AML-193 (cell line): ENCODE results near the gene CDK17.
A peak's percentile ranks its signal among the peaks of the same experiment; 100 is the strongest.
"Not testable (repeated sequence)": the region's sequence is repeated elsewhere in the genome, so short reads cannot be mapped to it uniquely, and the experiment has no call there.

ENCODE experiments used
- DNase-seq, 2 experiments: peaks; one replicate each; lab custom pipeline; 2025; lab: John Stamatoyannopoulos, UW

CDK17 gene

GRCh38 chr12:96387981-96388380, 12.3 kb downstream of the CDK17 start:
- DNase-seq = no peak

- peak; percentile 33 to 40 for DNase-seq
Measured at GRCh38 chr12:96386794-96387193, 13.4 kb downstream of the CDK17 start.

GRCh38 chr12:96383991-96384390, 16.2 kb downstream of the CDK17 start:
- no peak for DNase-seq

GRCh38 chr12:96383371-96383770, 16.9 kb downstream of the CDK17 start:
- no peak for DNase-seq

- DNase-seq = not testable (repeated sequence)
Measured at GRCh38 chr12:96379743-96380142, 20.5 kb downstream of the CDK17 start.

GRCh38 chr12:96378319-96378718, 21.9 kb downstream of the CDK17 start:
- DNase-seq = no peak

GRCh38 chr12:96376865-96377264, 23.4 kb downstream of the CDK17 start:
- DNase-seq = no peak

- no peak for DNase-seq
Measured at GRCh38 chr12:96375841-96376604, 24.2 kb downstream of the CDK17 start.

- no peak for DNase-seq
Measured at GRCh38 chr12:96375170-96375569, 25.1 kb downstream of the CDK17 start.

- DNase-seq = no peak
Measured at GRCh38 chr12:96371790-96372699, 28.2 kb downstream of the CDK17 start.

- no peak for DNase-seq
Measured at GRCh38 chr12:96371138-96371789, 29.0 kb downstream of the CDK17 start.

GRCh38 chr12:96368687-96369086, 31.6 kb downstream of the CDK17 start:
- no peak for DNase-seq

GRCh38 chr12:96368233-96368632, 32.0 kb downstream of the CDK17 start:
- no peak for DNase-seq

GRCh38 chr12:96366381-96366654, 33.9 kb downstream of the CDK17 start:
- DNase-seq = no peak

- no peak for DNase-seq
Measured at GRCh38 chr12:96365604-96366380, 34.4 kb downstream of the CDK17 start.

GRCh38 chr12:96364092-96364700, 36.0 kb downstream of the CDK17 start:
- DNase-seq = no peak

GRCh38 chr12:96361074-96361473, 39.2 kb downstream of the CDK17 start:
- DNase-seq = no peak

- DNase-seq = no peak
Measured at GRCh38 chr12:96360550-96360949, 39.7 kb downstream of the CDK17 start.

- no peak for DNase-seq
Measured at GRCh38 chr12:96359328-96359727, 40.9 kb downstream of the CDK17 start.

- DNase-seq = no peak
Measured at GRCh38 chr12:96356831-96357230, 43.4 kb downstream of the CDK17 start.

GRCh38 chr12:96354844-96355534, 45.2 kb downstream of the CDK17 start:
- no peak for DNase-seq
